Measurements from ENCODE around the gene TMPRSS6. TPM values are rescaled to one million over a fixed set of nuclear protein-coding genes. Genes with fewer than 3 reads are reported as not detected.

TMPRSS6 gene
- total RNA-seq, 1 experiment from 2014 or later = 0.39 TPM

GRCh38 chr22:37021041-37021440 is 88.5 kb downstream of the TMPRSS6 start:
- Histone ChIP-seq H3K9me2 (ENCODE audit: insufficient read depth) (no peaks in the 10 kb centered on the region), H3K27ac (ENCODE audit: low read depth, low read length) (peak overlapping the region; percentile 31; the same call in 1 of the 2 replicates), H3K4me2 (ENCODE audit: low read length) (peak overlapping the region; percentile 62), H4K20me1 (ENCODE audit: insufficient read depth) (no peaks in the 10 kb centered on the region), H3K79me2 (ENCODE audit: insufficient read depth, low read length) (peaks cover 8% of the 10 kb centered on the region; the same call in 1 of the 2 replicates), H2AFZ (ENCODE audit: low read depth, low read length, poor library complexity, severe bottlenecking) (no peak overlapping the region), H3K4me1 (ENCODE audit: control insufficient read depth in 1 of 2, insufficient read depth in 2 of 2, low read length in 2 of 2) (peaks cover 14 to 24% of the 10 kb centered on the region in 2 experiments; a peak in 3 of 4 replicates), H3K27me3 (ENCODE audit: insufficient read depth, low read length) (no peaks in the 10 kb centered on the region), H3K9ac (ENCODE audit: low read length) (no peak overlapping the region; the same call in 1 of the 2 replicates), H3K36me3 (ENCODE audit: control insufficient read depth in 1 of 2, insufficient read depth in 2 of 2, low read length in 2 of 2) (peaks cover 5 to 8% of the 10 kb centered on the region in 2 experiments; a peak in 3 of 4 replicates), H3K9me3 (ENCODE audit: control insufficient read depth in 1 of 2, insufficient read depth in 1 of 2, low read depth in 1 of 2, low read length in 2 of 2) (no peaks in the 10 kb centered on the region), H3K4me3 (replicated peaks in 1 of 2; ENCODE audit: low read depth in 1 of 2, low read length in 2 of 2) (peak overlapping the region; percentile 69 to 79; a peak in 2 of 4 replicates)
- ATAC-seq (no peak), DNase-seq (ENCODE audit: low read depth, low spot score) (no peak)
- ChIA-PET RAD21 (ENCODE audit: low non-redundant PET in 1 of 2, low total read pairs in 2 of 2, uncharacterized antibody in 2 of 2, unreplicated experiment in 2 of 2) (no interaction called here), CTCF (interaction anchor here (1.1 to 1.8 kb wide), 5 partner anchors 9 to 165 kb away, joined by 3 to 7 read pairs (median 4); no protein-coding TSS in a partner anchor), POLR2A (no interaction called here)
- TF ChIP-seq, protein P1, sequence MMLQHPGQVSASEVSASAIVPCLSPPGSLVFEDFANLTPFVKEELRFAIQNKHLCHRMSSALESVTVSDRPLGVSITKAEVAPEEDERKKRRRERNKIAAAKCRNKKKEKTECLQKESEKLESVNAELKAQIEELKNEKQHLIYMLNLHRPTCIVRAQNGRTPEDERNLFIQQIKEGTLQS (IDR thresholded peaks at IDR 0.05) = no peak
- intact Hi-C loops (cut with micrococcal nuclease) = no loop called here
- BruUV-seq (replicated peaks) = no TSS peak

DNA sequence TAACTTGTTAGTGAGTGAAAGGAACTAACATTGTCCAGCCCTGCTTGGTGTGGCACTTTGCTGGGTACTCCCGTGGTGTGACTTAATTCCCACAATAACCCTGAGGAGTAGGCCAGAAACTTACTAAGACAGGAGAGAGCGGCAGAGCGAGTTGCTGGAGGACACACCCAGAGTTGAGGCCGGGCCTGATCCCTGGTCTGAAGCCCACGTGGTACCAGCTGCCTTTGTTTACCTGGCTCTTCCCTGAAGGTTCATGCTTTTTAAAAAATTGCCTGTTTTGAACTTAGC is 89.4 kb downstream of the TMPRSS6 start:
- Histone ChIP-seq H3K36me3 (ENCODE audit: control insufficient read depth in 1 of 2, insufficient read depth in 2 of 2, low read length in 2 of 2) (peaks cover 2 to 4% of the 10 kb centered on the region in 2 experiments; a peak in 2 of 4 replicates), H3K9ac (ENCODE audit: low read length) (peak overlapping the region; percentile 88), H3K9me2 (ENCODE audit: insufficient read depth) (no peaks in the 10 kb centered on the region), H3K27ac (ENCODE audit: low read depth, low read length) (peak overlapping the region; percentile 95), H4K20me1 (ENCODE audit: insufficient read depth) (no peaks in the 10 kb centered on the region), H3K4me2 (ENCODE audit: low read length) (peak overlapping the region; percentile 62), H3K9me3 (ENCODE audit: control insufficient read depth in 1 of 2, insufficient read depth in 1 of 2, low read depth in 1 of 2, low read length in 2 of 2) (no peaks in the 10 kb centered on the region), H3K4me1 (ENCODE audit: control insufficient read depth in 1 of 2, insufficient read depth in 2 of 2, low read length in 2 of 2) (peaks cover 14 to 26% of the 10 kb centered on the region in 2 experiments; a peak in 3 of 4 replicates), H3K79me2 (ENCODE audit: insufficient read depth, low read length) (peaks cover 8% of the 10 kb centered on the region; the same call in 1 of the 2 replicates), H2AFZ (ENCODE audit: low read depth, low read length, poor library complexity, severe bottlenecking) (peak overlapping the region; percentile 11), H3K27me3 (ENCODE audit: insufficient read depth, low read length) (no peaks in the 10 kb centered on the region), H3K4me3 (replicated peaks in 1 of 2; ENCODE audit: low read depth in 1 of 2, low read length in 2 of 2) (peak overlapping the region; percentile 69 to 79)
- ChIA-PET RAD21 (ENCODE audit: low non-redundant PET in 1 of 2, low total read pairs in 2 of 2, uncharacterized antibody in 2 of 2, unreplicated experiment in 2 of 2) (no interaction called here), CTCF (interaction anchor here (1.1 to 1.4 kb wide), 4 partner anchors 10 to 244 kb away, joined by 3 to 7 read pairs (median 4); partner anchors contain the start of gene IFT27), POLR2A (interaction anchor here (1.3 kb wide), 1 partner anchor 15 kb away, joined by 3 read pairs; no protein-coding TSS in a partner anchor)
- ATAC-seq (peak; percentile 41), DNase-seq (ENCODE audit: low read depth, low spot score) (peak; percentile 27)
- intact Hi-C loops (cut with micrococcal nuclease) = no loop called here
- TF ChIP-seq CEBPB (IDR thresholded peaks at IDR 0.05; ENCODE audit: low read depth) = no peak
- TF ChIP-seq, protein P2, sequence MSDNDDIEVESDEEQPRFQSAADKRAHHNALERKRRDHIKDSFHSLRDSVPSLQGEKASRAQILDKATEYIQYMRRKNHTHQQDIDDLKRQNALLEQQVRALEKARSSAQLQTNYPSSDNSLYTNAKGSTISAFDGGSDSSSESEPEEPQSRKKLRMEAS (IDR thresholded peaks at IDR 0.05) = peak; percentile 73
- TF ChIP-seq SP1 (IDR thresholded peaks at IDR 0.05; ENCODE audit: low read depth) = no peak
- TF ChIP-seq ELF1 (IDR thresholded peaks at IDR 0.05; ENCODE audit: borderline replicate concordance, low read depth) = no peak
- peak; percentile 50 for TF ChIP-seq ZFX (IDR thresholded peaks at IDR 0.05)
- TF ChIP-seq, protein P1 (IDR thresholded peaks at IDR 0.05) = no peak
- no peak for TF ChIP-seq ZNF274 (IDR thresholded peaks at IDR 0.05; ENCODE audit: low read depth, low read length)
- TSS peak; percentile 72 for BruUV-seq (replicated peaks)

All from HCT116 (cell line).